Gastroesophageal sphincter (tissue), 3 donors: ENCODE measurements around the gene GRIK1.

Experiments used
- POLR2A ChIP-seq, 2 donors: fragments of 450-650 bp; IDR thresholded peaks; one replicate each; pipeline ENCODE4 v1.6.1; 2017; ENCODE audit warnings: antibody characterized with exemption in 2 of 2, mild to moderate bottlenecking in 2 of 2, moderate library complexity in 1 of 2
- POLR2AphosphoS5 ChIP-seq: sonication (generic); formaldehyde crosslinking; IDR thresholded peaks from one replicate; pipeline ENCODE4 v1.6.1; 2017; ENCODE audit warnings: antibody characterized with exemption
- TF ChIP-seq, protein P1 (sequence below), 4 experiments: fragments of 200-600 bp in 2 of 4; fragments of 450-650 bp in 2 of 4; sonication (generic) in 1 of 4; IDR thresholded peaks; one replicate each; pipeline ENCODE4 v1.5.1; 2017 to 2019; ENCODE audit warnings: antibody characterized with exemption in 4 of 4, mild to moderate bottlenecking in 2 of 4, moderate library complexity in 2 of 4

DNA sequence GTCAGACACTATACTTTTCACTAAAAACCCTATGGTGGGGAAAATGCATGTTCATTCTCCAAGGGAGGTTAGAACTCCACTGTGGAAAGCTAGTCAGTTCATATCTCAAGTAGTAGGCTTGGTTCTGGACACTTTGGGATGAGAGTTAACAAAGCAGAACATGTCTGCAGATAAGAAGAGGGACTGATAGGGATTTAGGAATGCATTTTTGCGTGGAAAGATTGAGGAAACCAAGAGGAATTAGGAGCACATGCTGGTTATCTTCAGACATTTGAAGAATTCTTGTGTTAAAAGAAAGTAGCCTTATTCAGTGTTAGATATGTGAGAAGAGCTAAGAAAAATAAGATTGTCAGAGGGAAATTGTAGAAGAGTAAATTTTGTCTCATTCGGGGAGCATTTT, 1.2 kb upstream of the GRIK1 start:
- TF ChIP-seq POLR2A (IDR thresholded peaks at IDR 0.05) (no peak), POLR2AphosphoS5 (no peak)
- TF ChIP-seq, protein P1, sequence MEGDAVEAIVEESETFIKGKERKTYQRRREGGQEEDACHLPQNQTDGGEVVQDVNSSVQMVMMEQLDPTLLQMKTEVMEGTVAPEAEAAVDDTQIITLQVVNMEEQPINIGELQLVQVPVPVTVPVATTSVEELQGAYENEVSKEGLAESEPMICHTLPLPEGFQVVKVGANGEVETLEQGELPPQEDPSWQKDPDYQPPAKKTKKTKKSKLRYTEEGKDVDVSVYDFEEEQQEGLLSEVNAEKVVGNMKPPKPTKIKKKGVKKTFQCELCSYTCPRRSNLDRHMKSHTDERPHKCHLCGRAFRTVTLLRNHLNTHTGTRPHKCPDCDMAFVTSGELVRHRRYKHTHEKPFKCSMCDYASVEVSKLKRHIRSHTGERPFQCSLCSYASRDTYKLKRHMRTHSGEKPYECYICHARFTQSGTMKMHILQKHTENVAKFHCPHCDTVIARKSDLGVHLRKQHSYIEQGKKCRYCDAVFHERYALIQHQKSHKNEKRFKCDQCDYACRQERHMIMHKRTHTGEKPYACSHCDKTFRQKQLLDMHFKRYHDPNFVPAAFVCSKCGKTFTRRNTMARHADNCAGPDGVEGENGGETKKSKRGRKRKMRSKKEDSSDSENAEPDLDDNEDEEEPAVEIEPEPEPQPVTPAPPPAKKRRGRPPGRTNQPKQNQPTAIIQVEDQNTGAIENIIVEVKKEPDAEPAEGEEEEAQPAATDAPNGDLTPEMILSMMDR (IDR thresholded peaks at IDR 0.05) = no peak
